ENCODE results near the gene SF3B4.

GRCh38 chr1:149903836-149904491, 23.6 kb downstream of the SF3B4 start:
- TF ChIP-seq, protein P1, sequence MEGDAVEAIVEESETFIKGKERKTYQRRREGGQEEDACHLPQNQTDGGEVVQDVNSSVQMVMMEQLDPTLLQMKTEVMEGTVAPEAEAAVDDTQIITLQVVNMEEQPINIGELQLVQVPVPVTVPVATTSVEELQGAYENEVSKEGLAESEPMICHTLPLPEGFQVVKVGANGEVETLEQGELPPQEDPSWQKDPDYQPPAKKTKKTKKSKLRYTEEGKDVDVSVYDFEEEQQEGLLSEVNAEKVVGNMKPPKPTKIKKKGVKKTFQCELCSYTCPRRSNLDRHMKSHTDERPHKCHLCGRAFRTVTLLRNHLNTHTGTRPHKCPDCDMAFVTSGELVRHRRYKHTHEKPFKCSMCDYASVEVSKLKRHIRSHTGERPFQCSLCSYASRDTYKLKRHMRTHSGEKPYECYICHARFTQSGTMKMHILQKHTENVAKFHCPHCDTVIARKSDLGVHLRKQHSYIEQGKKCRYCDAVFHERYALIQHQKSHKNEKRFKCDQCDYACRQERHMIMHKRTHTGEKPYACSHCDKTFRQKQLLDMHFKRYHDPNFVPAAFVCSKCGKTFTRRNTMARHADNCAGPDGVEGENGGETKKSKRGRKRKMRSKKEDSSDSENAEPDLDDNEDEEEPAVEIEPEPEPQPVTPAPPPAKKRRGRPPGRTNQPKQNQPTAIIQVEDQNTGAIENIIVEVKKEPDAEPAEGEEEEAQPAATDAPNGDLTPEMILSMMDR (conservative IDR thresholded peaks at IDR 0.05; ENCODE audit: low read length), result no peak
- no peak for TF ChIP-seq EZH2phosphoT487 (IDR thresholded peaks at IDR 0.05; ENCODE audit: borderline replicate concordance, low read depth, low read length)
